Neuronal stem cell (in vitro differentiated cells): ENCODE results near the gene PRF1.
A peak's percentile ranks its signal among the peaks of the same experiment; 100 is the strongest.

Experiments used
- DNase-seq: peaks from one replicate; pipeline ENCODE4 v3.0.0-alpha.2; 2013; ENCODE audit warnings: low spot score
- H2AFZ ChIP-seq: one replicate; pipeline ENCODE4 v1.6.1; 2013; ENCODE audit warnings: mild to moderate bottlenecking, low read length, inconsistent platforms
- H2AK5ac ChIP-seq: 2 replicates; pipeline ENCODE4 v1.6.1; 2013; ENCODE audit warnings: low read depth, mild to moderate bottlenecking, inconsistent platforms, low read length, moderate library complexity, mixed read lengths
- H2BK120ac ChIP-seq: 2 replicates; pipeline ENCODE4 v1.6.1; 2013; ENCODE audit warnings: low read depth, mild to moderate bottlenecking, inconsistent platforms, low read length, moderate library complexity, mixed read lengths
- H2BK12ac ChIP-seq: one replicate; pipeline ENCODE4 v1.6.1; 2013; ENCODE audit warnings: low read length, inconsistent platforms
- H2BK15ac ChIP-seq: 2 replicates; pipeline ENCODE4 v1.6.1; 2013; ENCODE audit warnings: mild to moderate bottlenecking, low read length, inconsistent platforms, mixed read lengths
- H2BK5ac ChIP-seq: one replicate; pipeline ENCODE4 v1.6.1; 2013; ENCODE audit warnings: inconsistent platforms, mild to moderate bottlenecking, low read length, moderate library complexity
- H3K14ac ChIP-seq: one replicate; pipeline ENCODE4 v1.6.1; 2013; ENCODE audit warnings: low read length, inconsistent platforms
- H3K18ac ChIP-seq: 2 replicates; pipeline ENCODE4 v1.6.1; 2013; ENCODE audit warnings: low read length, inconsistent platforms
- H3K23ac ChIP-seq: 2 replicates; pipeline ENCODE4 v1.6.1; 2013; ENCODE audit warnings: low read depth, mild to moderate bottlenecking, mixed read lengths, low read length, inconsistent platforms; ENCODE audit not compliant: poor library complexity
- H3K27ac ChIP-seq: replicated peaks from 3 replicates; pipeline ENCODE4 v1.5.1; 2013; ENCODE audit warnings: low read length, inconsistent platforms
- H3K27me3 ChIP-seq, 3 experiments: 2 replicates each; pipeline ENCODE4 v1.6.1; 2013; ENCODE audit warnings: low read length in 3 of 3, mild to moderate bottlenecking in 2 of 3, inconsistent platforms in 1 of 3, low read depth in 1 of 3, mixed read lengths in 1 of 3, moderate library complexity in 1 of 3; ENCODE audit not compliant: control insufficient read depth in 3 of 3, insufficient read depth in 3 of 3
- H3K36me3 ChIP-seq, 2 donors: replicated peaks in 1 of 2; 2 replicates each; pipeline ENCODE4 v1.6.1; 2013; ENCODE audit warnings: low read length in 2 of 2; ENCODE audit not compliant: control insufficient read depth in 2 of 2, insufficient read depth in 2 of 2
- H3K4ac ChIP-seq: 2 replicates; pipeline ENCODE4 v1.6.1; 2013; ENCODE audit warnings: inconsistent platforms, mild to moderate bottlenecking, low read length, moderate library complexity
- H3K4me1 ChIP-seq, 2 donors: 1 replicate in 1 of 2; 2 replicates in 1 of 2; pipeline ENCODE4 v1.6.1; 2013; ENCODE audit warnings: low read length in 2 of 2, low read depth in 1 of 2; ENCODE audit not compliant: control insufficient read depth in 2 of 2, insufficient read depth in 1 of 2
- H3K4me2 ChIP-seq: one replicate; pipeline ENCODE4 v1.6.1; 2013; ENCODE audit warnings: mild to moderate bottlenecking, low read length, inconsistent platforms; ENCODE audit not compliant: insufficient read depth, poor library complexity, severe bottlenecking
- H3K4me3 ChIP-seq, 2 donors: 2 replicates each; pipeline ENCODE4 v1.5.1; 2013; ENCODE audit warnings: low read length in 2 of 2, mild to moderate bottlenecking in 2 of 2, inconsistent platforms in 1 of 2, moderate library complexity in 1 of 2
- H3K79me1 ChIP-seq: one replicate; pipeline ENCODE4 v1.6.1; 2013; ENCODE audit warnings: low read depth, mild to moderate bottlenecking, inconsistent platforms, low read length, moderate library complexity
- H3K9ac ChIP-seq: one replicate; pipeline ENCODE4 v1.6.1; 2013; ENCODE audit warnings: mild to moderate bottlenecking, low read depth, low read length, inconsistent platforms; ENCODE audit not compliant: poor library complexity
- H3K9me3 ChIP-seq, 2 donors: replicated peaks in 1 of 2; 2 replicates each; pipeline versions ENCODE3 to v1.6.1; 2013; ENCODE audit warnings: low read length in 2 of 2, mild to moderate bottlenecking in 2 of 2, inconsistent platforms in 1 of 2, low read depth in 1 of 2, mixed read lengths in 1 of 2, moderate library complexity in 1 of 2; ENCODE audit not compliant: control insufficient read depth in 2 of 2, insufficient read depth in 1 of 2
- H4K8ac ChIP-seq: one replicate; pipeline ENCODE4 v1.6.1; 2013; ENCODE audit warnings: low read depth, mild to moderate bottlenecking, inconsistent platforms, low read length, moderate library complexity
- H4K91ac ChIP-seq: one replicate; pipeline ENCODE4 v1.6.1; 2013; ENCODE audit warnings: low read length, low read depth, mild to moderate bottlenecking, inconsistent platforms; ENCODE audit not compliant: poor library complexity
- WGBS, 2 donors: extraction: QIAGEN DNeasy Blood & Tissue Kit; methylation state at CpG; one replicate each; pipeline ENCODE4 v1.1.7; 2013; ENCODE audit warnings: missing lambda C conversion rate in 2 of 2, mixed read lengths in 1 of 2; ENCODE audit not compliant: insufficient read length in 2 of 2, insufficient replicate concordance in 1 of 2; ENCODE audit errors: extremely low coverage in 2 of 2; 5-methylcytosine and 5-hydroxymethylcytosine counted together

Gene PRF1

GRCh38 chr10:70565556-70566514, 36.7 kb downstream of the PRF1 start:
- no peak overlapping the region for H2AK5ac ChIP-seq
- no peak overlapping the region for H3K27ac ChIP-seq
- H2BK12ac ChIP-seq = no peak overlapping the region
- H3K36me3 ChIP-seq = no peaks in the 10 kb centered on the region
- no peak overlapping the region for H3K14ac ChIP-seq
- H3K9ac ChIP-seq = no peak overlapping the region
- H4K8ac ChIP-seq = no peak overlapping the region
- no peaks in the 10 kb centered on the region for H3K27me3 ChIP-seq
- H3K4me1 ChIP-seq = no peaks in the 10 kb centered on the region
- WGBS, 2 donors = no CpG with 5 or more reads among the region's 18 CpGs
- peak overlapping the region; percentile 21 for H3K18ac ChIP-seq
- no peak overlapping the region for H2BK15ac ChIP-seq
- H3K9me3 ChIP-seq = no peaks in the 10 kb centered on the region
- no peak overlapping the region for H4K91ac ChIP-seq
- H3K4me2 ChIP-seq = no peak overlapping the region
- H2BK120ac ChIP-seq = no peak overlapping the region
- no peak overlapping the region for H2AFZ ChIP-seq
- DNase-seq = no peak
- H3K23ac ChIP-seq = peak overlapping the region; percentile 90
- no peaks in the 10 kb centered on the region for H3K79me1 ChIP-seq
- no peak overlapping the region for H2BK5ac ChIP-seq
- H3K4me3 ChIP-seq = no peak overlapping the region
- H3K4ac ChIP-seq = no peak overlapping the region

- no peaks in the 10 kb centered on the region for H3K4me1 ChIP-seq
- no peak overlapping the region for H4K91ac ChIP-seq
- H2BK15ac ChIP-seq = no peak overlapping the region
- H3K36me3 ChIP-seq = no peaks in the 10 kb centered on the region
- no peak overlapping the region for H2AK5ac ChIP-seq
- no peak overlapping the region for H2BK5ac ChIP-seq
- H3K9ac ChIP-seq = no peak overlapping the region
- no peak overlapping the region for H3K27ac ChIP-seq
- H3K79me1 ChIP-seq = no peaks in the 10 kb centered on the region
- no peak for DNase-seq
- peak overlapping the region; percentile 1 for H3K18ac ChIP-seq
- H3K14ac ChIP-seq = no peak overlapping the region
- no peaks in the 10 kb centered on the region for H3K9me3 ChIP-seq
- H4K8ac ChIP-seq = no peak overlapping the region
- H3K23ac ChIP-seq = peak overlapping the region; percentile 16
- H2AFZ ChIP-seq = no peak overlapping the region
- H3K4me3 ChIP-seq = no peak overlapping the region
- H3K4me2 ChIP-seq = no peak overlapping the region
- no peak overlapping the region for H2BK120ac ChIP-seq
- no peak overlapping the region for H3K4ac ChIP-seq
- H2BK12ac ChIP-seq = no peak overlapping the region
- WGBS, 2 donors = no CpG with 5 or more reads among the region's 6 CpGs
- no peaks in the 10 kb centered on the region for H3K27me3 ChIP-seq
Measured at GRCh38 chr10:70564901-70565351, 37.6 kb downstream of the PRF1 start.

- Histone ChIP-seq H3K14ac (no peak overlapping the region), H3K23ac (peak overlapping the region; percentile 44), H4K8ac (no peak overlapping the region), H2BK5ac (no peak overlapping the region), H3K4me2 (no peak overlapping the region), H2BK120ac (no peak overlapping the region), H2BK15ac (no peak overlapping the region), H3K36me3 (no peaks in the 10 kb centered on the region), H3K27me3 (no peaks in the 10 kb centered on the region), H3K4ac (no peak overlapping the region), H3K18ac (peak overlapping the region; percentile 52), H3K9me3 (no peaks in the 10 kb centered on the region), H2BK12ac (no peak overlapping the region), H2AK5ac (peak overlapping the region; percentile 25), H3K79me1 (no peaks in the 10 kb centered on the region), H3K4me1 (peaks cover 0 to under 1% of the 10 kb centered on the region in 2 donors), H3K27ac (no peak overlapping the region), H2AFZ (no peak overlapping the region), H4K91ac (no peak overlapping the region), H3K9ac (peak overlapping the region; percentile 24), H3K4me3 (no peak overlapping the region)
- no peak for DNase-seq
- no CpG with 5 or more reads among the region's 21 CpGs for WGBS, 2 donors
Measured at GRCh38 chr10:70564113-70564725, 38.3 kb downstream of the PRF1 start.

- Histone ChIP-seq H3K4me2 (no peak overlapping the region), H3K27ac (no peak overlapping the region), H3K4me1 (peaks cover 0 to 7% of the 10 kb centered on the region in 2 donors), H2BK5ac (no peak overlapping the region), H3K4ac (no peak overlapping the region), H2AK5ac (peak overlapping the region; percentile 25), H3K18ac (peak overlapping the region; percentile 27), H3K23ac (peak overlapping the region; percentile 44), H3K9me3 (no peaks in the 10 kb centered on the region), H3K14ac (no peak overlapping the region), H3K36me3 (no peaks in the 10 kb centered on the region), H3K4me3 (no peak overlapping the region), H3K79me1 (no peaks in the 10 kb centered on the region), H2AFZ (no peak overlapping the region), H2BK120ac (no peak overlapping the region), H3K9ac (peak overlapping the region; percentile 46), H2BK15ac (no peak overlapping the region), H4K8ac (no peak overlapping the region), H2BK12ac (no peak overlapping the region), H3K27me3 (no peaks in the 10 kb centered on the region), H4K91ac (no peak overlapping the region)
- no peak for DNase-seq
- no CpG with 5 or more reads among the region's 7 CpGs for WGBS, 2 donors
Measured at GRCh38 chr10:70563230-70563629, 39.3 kb downstream of the PRF1 start.
